HG03280 (cell line): ENCODE results near the gene TACC3.

Source experiments
- ATAC-seq: cut with Tn5 transposase; IDR thresholded peaks from one replicate; pipeline ENCODE4 v1.9.1; 2021; ENCODE audit warnings: mild to moderate bottlenecking, moderate library complexity; ENCODE audit not compliant: unreplicated experiment

Gene TACC3

GRCh38 chr4:1771555-1772305, 50.4 kb downstream of the TACC3 start:
- ATAC-seq = no peak

DNA sequence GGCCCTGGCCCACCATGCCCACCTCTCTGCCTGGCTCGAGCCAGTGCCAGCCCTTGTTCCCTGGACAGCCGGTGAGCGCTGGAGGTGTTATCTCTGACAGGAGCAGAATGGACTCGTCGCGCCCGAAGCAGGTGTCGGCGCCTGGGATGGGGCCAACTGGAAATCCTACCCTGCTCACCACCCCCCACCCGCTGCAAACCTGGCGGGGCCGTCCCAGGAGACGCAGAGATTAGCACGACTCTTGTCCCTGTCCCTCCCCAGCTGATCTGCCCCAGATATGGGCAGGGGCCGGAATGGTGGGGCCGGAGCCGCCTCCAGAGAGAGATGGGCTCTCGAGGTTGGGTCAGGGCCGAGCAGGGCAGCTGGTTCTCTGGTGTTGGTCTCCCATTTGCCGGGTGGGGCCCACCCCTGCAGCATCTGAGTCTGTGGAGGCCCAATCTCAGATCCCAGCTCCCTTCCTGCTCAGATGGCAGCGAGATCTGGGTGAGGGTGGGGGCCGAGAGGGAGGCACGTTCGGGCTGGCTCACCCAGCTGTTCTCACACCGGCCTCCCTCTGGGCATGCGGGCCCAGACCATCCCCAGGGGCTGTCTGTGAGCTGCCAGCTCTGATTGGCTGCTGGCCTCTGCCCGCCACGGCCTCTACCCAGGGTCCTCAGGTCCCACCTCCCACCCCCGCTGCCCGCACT, 51.7 kb downstream of the TACC3 start:
- ATAC-seq = no peak

DNA sequence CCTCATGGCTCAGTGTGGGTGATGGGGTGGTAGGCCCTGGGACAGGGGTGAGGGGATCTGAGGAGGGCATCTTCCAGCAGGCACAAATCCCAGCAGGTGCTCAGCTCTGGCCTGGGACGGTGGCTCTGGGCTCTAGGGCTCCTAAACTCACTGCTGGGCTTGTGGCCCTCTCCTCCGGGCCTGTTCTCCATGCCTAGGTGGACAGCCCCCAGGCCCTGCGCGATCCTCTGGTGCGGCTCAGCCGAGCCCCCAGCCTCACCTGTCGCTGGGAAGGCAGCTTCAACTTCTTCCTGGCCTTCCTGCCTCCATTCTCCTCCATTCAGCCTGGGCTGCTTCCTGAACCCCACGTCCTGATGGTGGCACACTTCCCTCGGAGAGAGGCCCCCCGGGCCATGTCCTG, 52.4 kb downstream of the TACC3 start:
- no peak for ATAC-seq

- ATAC-seq = no peak
Observed at GRCh38 chr4:1775731-1776500, 54.6 kb downstream of the TACC3 start.

GRCh38 chr4:1776521-1777161, 55.3 kb downstream of the TACC3 start:
- ATAC-seq = no peak

- ATAC-seq = no peak
Observed at GRCh38 chr4:1777822-1778641, 56.7 kb downstream of the TACC3 start.

- no peak for ATAC-seq
Observed at GRCh38 chr4:1778642-1779392, 57.5 kb downstream of the TACC3 start.

DNA sequence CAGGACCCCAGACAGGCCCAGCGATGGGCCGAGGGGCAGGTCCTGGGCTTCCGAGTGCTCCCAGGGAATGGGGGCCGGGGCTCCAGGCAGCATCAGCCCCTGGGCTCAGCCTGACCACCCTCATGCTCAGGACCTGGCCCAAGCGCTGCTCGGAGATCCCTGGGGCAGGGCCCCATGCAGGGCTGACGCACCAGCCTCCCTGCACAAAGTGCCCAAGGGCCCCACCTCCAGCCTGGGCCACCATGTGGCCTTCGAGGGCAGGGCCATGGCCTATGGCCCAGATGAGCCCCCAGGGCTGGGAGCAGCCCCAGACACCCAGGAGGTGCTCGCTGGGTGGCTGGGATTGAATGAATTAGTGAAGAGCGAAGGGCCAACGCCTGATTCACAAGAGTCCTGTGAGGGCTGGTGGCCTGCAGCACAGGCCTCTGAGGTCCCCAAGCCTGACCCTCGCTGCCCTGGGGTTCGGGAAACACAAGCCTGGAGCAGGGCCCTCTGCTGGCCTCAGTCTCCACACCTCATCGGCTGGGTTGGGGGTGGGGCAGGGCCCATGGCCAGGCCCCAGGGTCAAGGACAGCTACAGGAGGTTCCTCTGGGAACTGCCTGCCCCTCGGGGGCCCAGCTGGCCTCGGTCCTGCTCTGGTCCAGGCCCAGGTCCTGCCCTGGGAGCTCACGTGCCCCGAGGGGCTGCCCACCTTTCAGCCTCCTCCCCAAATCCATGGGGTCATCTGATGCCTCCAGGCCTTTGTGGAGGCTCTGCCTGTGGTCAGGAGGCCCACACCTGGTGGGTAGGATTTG, 58.5 kb downstream of the TACC3 start:
- no peak for ATAC-seq

DNA sequence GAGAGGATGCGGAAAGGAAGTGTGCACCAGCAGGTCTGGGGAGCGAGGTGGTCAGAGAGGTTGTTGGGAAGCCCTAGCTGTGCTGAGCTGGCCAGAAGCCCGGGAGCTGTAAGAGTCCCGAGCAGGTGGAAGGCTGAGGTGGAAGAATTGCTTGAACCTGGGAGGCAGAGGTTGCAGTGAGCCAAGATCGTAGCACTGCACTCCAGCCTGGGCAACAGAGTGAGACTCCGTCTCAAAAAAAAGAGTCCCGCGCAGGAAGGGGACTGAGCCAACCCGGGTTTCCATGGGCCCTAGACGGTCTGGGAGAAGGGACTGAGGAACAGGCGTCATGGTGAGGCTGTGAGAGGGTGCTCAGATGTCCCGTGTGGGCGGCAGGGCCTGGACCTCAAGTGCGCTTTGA, 59.1 kb downstream of the TACC3 start:
- no peak for ATAC-seq

DNA sequence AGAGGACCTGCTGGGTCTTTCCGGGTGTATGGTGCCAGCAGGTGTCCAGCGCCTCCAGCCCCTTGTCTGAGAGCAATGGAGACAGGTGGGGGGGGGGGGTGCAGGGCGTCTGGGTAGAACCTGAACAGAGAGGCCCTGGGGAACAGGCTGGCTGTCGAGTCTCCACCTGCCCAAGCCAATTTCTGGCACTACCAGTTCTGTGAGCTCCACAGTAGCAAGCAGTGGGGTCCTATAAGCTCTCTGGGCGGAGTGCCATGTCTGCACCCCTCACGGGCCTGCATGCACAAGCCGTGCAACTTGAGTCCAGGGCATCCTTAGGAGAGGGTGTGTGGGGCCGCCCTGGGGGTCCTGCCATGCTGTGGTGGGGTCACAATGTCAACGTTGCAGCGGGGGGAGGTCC, 61.7 kb downstream of the TACC3 start:
- no peak for ATAC-seq

DNA sequence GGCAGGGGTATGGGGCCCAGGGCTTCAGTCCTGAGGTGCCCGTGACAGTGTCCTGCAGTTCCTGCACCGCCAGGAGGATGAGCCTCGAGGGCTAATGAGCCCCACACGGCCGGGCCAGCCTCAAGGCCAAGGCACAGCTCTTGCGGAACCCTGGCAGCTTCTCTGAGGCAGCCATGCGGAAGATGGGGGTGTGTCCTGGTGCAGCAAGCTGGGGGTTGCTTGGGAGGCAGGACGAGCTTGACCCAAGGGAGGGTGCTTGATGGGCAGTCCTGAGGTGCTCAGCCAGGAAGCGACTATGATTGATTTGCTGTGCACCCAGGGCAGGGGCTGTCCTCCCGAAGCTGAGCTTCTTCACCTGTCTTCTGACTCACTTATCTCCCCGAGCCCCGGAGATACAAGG, 62.6 kb downstream of the TACC3 start:
- ATAC-seq = no peak

DNA sequence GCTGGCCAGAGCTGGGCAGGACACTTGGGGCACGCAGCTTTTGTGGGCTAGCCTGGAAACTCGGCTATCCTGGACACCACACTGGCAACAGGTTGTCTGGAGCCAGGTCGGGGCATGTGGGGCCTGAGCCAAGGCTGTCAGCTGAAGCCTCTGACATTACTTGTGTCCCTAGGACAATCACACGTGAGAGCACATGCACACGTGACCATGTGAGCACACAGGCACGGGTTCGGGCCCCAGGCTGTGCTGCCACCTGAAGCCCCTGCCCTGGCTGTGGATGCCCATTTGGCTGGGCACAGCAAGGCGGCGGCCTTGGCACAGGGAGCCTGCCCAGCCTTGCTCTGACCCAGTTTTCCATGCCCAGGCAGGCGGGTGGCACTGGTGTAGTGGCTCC, 63.1 kb downstream of the TACC3 start:
- ATAC-seq = no peak

DNA sequence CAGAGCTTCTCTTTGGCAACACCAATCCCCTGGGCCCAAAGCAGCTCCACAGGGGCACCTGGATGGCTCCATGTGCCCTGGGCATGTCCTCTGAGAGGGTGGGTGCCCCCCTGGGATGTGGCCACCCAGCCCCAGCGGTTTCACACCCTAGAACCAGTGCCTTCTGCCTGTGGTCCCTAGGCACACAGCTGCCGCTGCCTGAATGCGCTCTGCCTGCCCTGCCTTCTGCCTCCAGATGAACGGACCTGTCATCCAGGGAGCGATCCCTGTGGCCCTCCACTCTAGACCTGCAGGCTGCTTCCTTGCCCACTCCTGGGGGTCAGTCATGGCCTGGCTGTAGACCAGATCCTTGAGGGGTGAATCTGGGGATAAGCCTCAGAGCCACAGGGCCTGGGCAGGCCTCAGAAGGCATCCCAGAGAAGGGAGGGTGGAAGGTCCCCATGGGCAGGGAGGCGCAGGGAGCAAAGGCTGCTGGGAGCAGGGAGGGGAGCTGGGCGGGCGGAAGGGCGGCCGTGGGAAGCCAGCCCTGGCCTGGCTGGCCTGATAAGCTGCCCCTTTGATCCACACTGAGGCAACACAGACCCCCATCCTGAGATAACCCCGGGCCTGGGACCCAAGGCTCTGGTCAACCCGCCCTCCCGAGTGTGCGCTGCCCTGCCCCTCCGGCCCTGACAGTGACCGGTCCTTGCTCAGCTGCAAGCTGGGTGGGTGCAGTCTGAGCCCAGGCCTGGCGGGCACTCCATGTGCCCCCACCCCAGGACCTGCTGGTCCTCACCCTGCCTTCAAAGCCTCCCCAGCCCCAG, 63.7 kb downstream of the TACC3 start:
- ATAC-seq = no peak

GRCh38 chr4:1785592-1785991, 64.3 kb downstream of the TACC3 start:
- no peak for ATAC-seq

GRCh38 chr4:1786544-1787362, 65.4 kb downstream of the TACC3 start:
- no peak for ATAC-seq

GRCh38 chr4:1787411-1788077, 66.2 kb downstream of the TACC3 start:
- ATAC-seq = no peak
